HEK293T (cell line): ENCODE measurements around the gene CYP2F1.

Source experiments
- BHLHE40 ChIP-seq: fragments of 450-650 bp; IDR thresholded peaks from 2 replicates; pipeline ENCODE4 v1.6.1; 2016; ENCODE audit warnings: mild to moderate bottlenecking, moderate library complexity, borderline replicate concordance
- CTBP1 ChIP-seq: fragments of 450-650 bp; IDR thresholded peaks from 2 replicates; pipeline ENCODE4 v1.6.1; 2016; ENCODE audit warnings: borderline replicate concordance
- L3MBTL2 ChIP-seq: fragments of 450-650 bp; conservative IDR thresholded peaks from 2 replicates; pipeline ENCODE4 v1.6.1; 2016; ENCODE audit warnings: mild to moderate bottlenecking
- SP1 ChIP-seq: fragments of 450-650 bp; IDR thresholded peaks from 2 replicates; pipeline ENCODE4 v1.6.1; 2017
- TARDBP ChIP-seq: fragments of 450-650 bp; IDR thresholded peaks from 2 replicates; pipeline ENCODE4 v1.6.1; 2016

GRCh38 chr19:41128692-41129091, 14.5 kb downstream of the CYP2F1 start:
- TF ChIP-seq L3MBTL2 (no peak), SP1 (no peak), CTBP1 (no peak), TARDBP (no peak), BHLHE40 (no peak)
